GM23338 (cell line): ENCODE results near the gene OSBPL1A. TPM values are rescaled to one million over a fixed set of nuclear protein-coding genes. Genes with fewer than 3 reads are reported as not detected.

ENCODE experiments used
- ATAC-seq: fragments of 200-7000 bp; cut with Tn5 transposase; 3 replicates; pipeline ENCODE4 v1.9.1; 2020
- DNase-seq: peaks from one replicate; pipeline ENCODE4 v3.0.0-alpha.2; 2015; ENCODE audit warnings: low spot score
- H2AFZ ChIP-seq: fragments of 200-600 bp; sonication (generic); 2 replicates; pipeline ENCODE4 v1.8.0; 2016; ENCODE audit warnings: antibody characterized with exemption, mild to moderate bottlenecking, moderate library complexity
- H3F3A ChIP-seq: fragments of 200-600 bp; sonication (generic); replicated peaks from 2 replicates; pipeline ENCODE4 v1.8.0; 2017; ENCODE audit warnings: antibody characterized with exemption, mixed run types, low read depth
- H3K27ac ChIP-seq: fragments of 200-600 bp; sonication (generic); 2 replicates; pipeline ENCODE4 v1.6.1; 2016; ENCODE audit warnings: low read depth
- H3K27me3 ChIP-seq: fragments of 200-600 bp; sonication (generic); 2 replicates; pipeline ENCODE4 v1.8.0; 2016; ENCODE audit warnings: mild to moderate bottlenecking, mixed run types, moderate library complexity; ENCODE audit not compliant: insufficient read depth
- H3K36me3 ChIP-seq: fragments of 200-600 bp; sonication (generic); 2 replicates; pipeline ENCODE4 v1.8.0; 2016; ENCODE audit warnings: mild to moderate bottlenecking; ENCODE audit not compliant: insufficient read depth
- H3K4me1 ChIP-seq: fragments of 200-600 bp; sonication (generic); 2 replicates; pipeline ENCODE4 v1.8.0; 2016; ENCODE audit warnings: mild to moderate bottlenecking, moderate library complexity; ENCODE audit not compliant: insufficient read depth
- H3K4me2 ChIP-seq: fragments of 200-600 bp; sonication (generic); 2 replicates; pipeline ENCODE4 v1.7.1; 2017; ENCODE audit warnings: mixed run types
- H3K4me3 ChIP-seq: fragments of 200-600 bp; sonication (generic); 2 replicates; pipeline ENCODE4 v1.6.1; 2016; ENCODE audit warnings: mixed run types
- H3K79me2 ChIP-seq: fragments of 200-600 bp; sonication (generic); replicated peaks from 2 replicates; pipeline ENCODE4 v1.8.0; 2017; ENCODE audit warnings: mild to moderate bottlenecking; ENCODE audit not compliant: insufficient read depth
- H3K9me2 ChIP-seq: fragments of 200-600 bp; sonication (generic); 2 replicates; pipeline ENCODE4 v1.8.0; 2017; ENCODE audit not compliant: insufficient read depth
- H4K20me1 ChIP-seq: fragments of 200-600 bp; sonication (generic); replicated peaks from 2 replicates; pipeline ENCODE4 v1.8.0; 2017; ENCODE audit warnings: mild to moderate bottlenecking; ENCODE audit not compliant: insufficient read depth
- H3K27ac Mint-ChIP-seq: 2 replicates; pipeline ENCODE4 v1.8.0; 2020; ENCODE audit warnings: inconsistent platforms, mild to moderate bottlenecking, moderate library complexity, mixed read lengths
- H3K27me3 Mint-ChIP-seq: 3 replicates; pipeline ENCODE4 v1.8.0; 2022; ENCODE audit warnings: low read depth, mild to moderate bottlenecking, moderate library complexity, mixed read lengths, inconsistent platforms; ENCODE audit not compliant: insufficient read depth, poor library complexity
- H3K36me3 Mint-ChIP-seq: 3 replicates; pipeline ENCODE4 v1.8.0; 2021; ENCODE audit warnings: low read depth, mild to moderate bottlenecking, inconsistent platforms, moderate library complexity, mixed read lengths
- H3K4me1 Mint-ChIP-seq: 3 replicates; pipeline ENCODE4 v1.8.0; 2020; ENCODE audit warnings: mild to moderate bottlenecking, inconsistent platforms, mixed read lengths
- H3K4me3 Mint-ChIP-seq: 3 replicates; pipeline ENCODE4 v1.8.0; 2021; ENCODE audit warnings: moderate library complexity, mild to moderate bottlenecking, inconsistent platforms, mixed read lengths
- H3K9me3 Mint-ChIP-seq: 3 replicates; pipeline ENCODE4 v1.8.0; 2020; ENCODE audit warnings: moderate library complexity, mild to moderate bottlenecking, inconsistent platforms, mixed read lengths
- CREB1 ChIP-seq: fragments of 250-450 bp; sonication (Bioruptor Pico); IDR thresholded peaks from 2 replicates; pipeline ENCODE4 v1.5.0; 2020; ENCODE audit warnings: low read depth, mild to moderate bottlenecking, moderate library complexity
- NANOG ChIP-seq: IDR thresholded peaks from 2 replicates; pipeline ENCODE4 v1.6.1; 2016; ENCODE audit warnings: antibody characterized with exemption, borderline replicate concordance
- ZNF114 ChIP-seq: fragments of 250-450 bp; sonication (Bioruptor Pico); IDR thresholded peaks from 2 replicates; pipeline ENCODE4 v1.5.0; 2020; ENCODE audit warnings: mild to moderate bottlenecking, moderate library complexity
- ZNF331 ChIP-seq: fragments of 250-450 bp; sonication (Bioruptor Pico); IDR thresholded peaks from 2 replicates; pipeline ENCODE4 v1.5.0; 2020; ENCODE audit warnings: low read depth, mild to moderate bottlenecking, moderate library complexity
- polyA plus RNA-seq: library from polyadenylated mRNA; unstranded; fragments of >200 nt; fragmentation: Nextera tagmentation; extraction: Ambion mirVana; gene quantifications from 2 replicates; pipeline ENCODE4 v1.2.1, GENCODE V29; 2016
- total RNA-seq: library from RNA; depleted of rRNA; stranded (reverse); fragments of >200 nt; shearing (Covaris generic); gene quantifications from 2 replicates; pipeline ENCODE4 v1.2.3, GENCODE V29; 2014
- TF ChIP-seq, protein P1 (sequence below): fragments of 250-450 bp; sonication (Bioruptor Pico); IDR thresholded peaks from 2 replicates; pipeline ENCODE4 v1.5.0; 2020; ENCODE audit warnings: mild to moderate bottlenecking, moderate library complexity
- TF ChIP-seq, protein P2 (sequence below), 2 experiments: fragments of 200-600 bp in 1 of 2; sonication (generic) in 1 of 2; conservative IDR thresholded peaks; 2 replicates each; pipeline versions ENCODE4 v1.5.1 to v1.6.1; 2016 to 2017; ENCODE audit warnings: antibody characterized with exemption in 2 of 2, low read depth in 2 of 2, mild to moderate bottlenecking in 2 of 2, moderate library complexity in 1 of 2

The OSBPL1A gene
- total and polyA plus RNA-seq, 2 experiments from 2014 or later, result 55.6 to 71.4 TPM

DNA sequence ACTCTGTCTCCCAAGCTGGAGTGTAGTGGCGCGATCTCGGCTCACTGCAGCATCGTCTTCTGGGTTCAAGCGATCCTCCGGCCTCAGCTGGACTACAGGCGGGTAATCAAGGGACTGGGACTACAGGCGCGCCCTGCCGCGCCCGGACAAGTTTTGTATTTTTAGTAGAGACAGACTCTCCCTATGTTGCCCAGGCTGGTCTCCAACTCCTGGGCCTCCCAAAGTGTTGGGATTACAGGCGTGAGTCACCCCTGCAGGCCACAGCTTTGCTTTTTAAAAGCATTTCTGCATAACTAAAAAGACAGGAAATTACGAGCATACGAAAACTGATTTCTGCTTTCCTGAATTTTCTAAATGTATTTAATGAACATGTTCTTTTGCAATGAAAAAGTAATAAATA, 916 bp upstream of the OSBPL1A start (continued):
- TF ChIP-seq, protein P1, sequence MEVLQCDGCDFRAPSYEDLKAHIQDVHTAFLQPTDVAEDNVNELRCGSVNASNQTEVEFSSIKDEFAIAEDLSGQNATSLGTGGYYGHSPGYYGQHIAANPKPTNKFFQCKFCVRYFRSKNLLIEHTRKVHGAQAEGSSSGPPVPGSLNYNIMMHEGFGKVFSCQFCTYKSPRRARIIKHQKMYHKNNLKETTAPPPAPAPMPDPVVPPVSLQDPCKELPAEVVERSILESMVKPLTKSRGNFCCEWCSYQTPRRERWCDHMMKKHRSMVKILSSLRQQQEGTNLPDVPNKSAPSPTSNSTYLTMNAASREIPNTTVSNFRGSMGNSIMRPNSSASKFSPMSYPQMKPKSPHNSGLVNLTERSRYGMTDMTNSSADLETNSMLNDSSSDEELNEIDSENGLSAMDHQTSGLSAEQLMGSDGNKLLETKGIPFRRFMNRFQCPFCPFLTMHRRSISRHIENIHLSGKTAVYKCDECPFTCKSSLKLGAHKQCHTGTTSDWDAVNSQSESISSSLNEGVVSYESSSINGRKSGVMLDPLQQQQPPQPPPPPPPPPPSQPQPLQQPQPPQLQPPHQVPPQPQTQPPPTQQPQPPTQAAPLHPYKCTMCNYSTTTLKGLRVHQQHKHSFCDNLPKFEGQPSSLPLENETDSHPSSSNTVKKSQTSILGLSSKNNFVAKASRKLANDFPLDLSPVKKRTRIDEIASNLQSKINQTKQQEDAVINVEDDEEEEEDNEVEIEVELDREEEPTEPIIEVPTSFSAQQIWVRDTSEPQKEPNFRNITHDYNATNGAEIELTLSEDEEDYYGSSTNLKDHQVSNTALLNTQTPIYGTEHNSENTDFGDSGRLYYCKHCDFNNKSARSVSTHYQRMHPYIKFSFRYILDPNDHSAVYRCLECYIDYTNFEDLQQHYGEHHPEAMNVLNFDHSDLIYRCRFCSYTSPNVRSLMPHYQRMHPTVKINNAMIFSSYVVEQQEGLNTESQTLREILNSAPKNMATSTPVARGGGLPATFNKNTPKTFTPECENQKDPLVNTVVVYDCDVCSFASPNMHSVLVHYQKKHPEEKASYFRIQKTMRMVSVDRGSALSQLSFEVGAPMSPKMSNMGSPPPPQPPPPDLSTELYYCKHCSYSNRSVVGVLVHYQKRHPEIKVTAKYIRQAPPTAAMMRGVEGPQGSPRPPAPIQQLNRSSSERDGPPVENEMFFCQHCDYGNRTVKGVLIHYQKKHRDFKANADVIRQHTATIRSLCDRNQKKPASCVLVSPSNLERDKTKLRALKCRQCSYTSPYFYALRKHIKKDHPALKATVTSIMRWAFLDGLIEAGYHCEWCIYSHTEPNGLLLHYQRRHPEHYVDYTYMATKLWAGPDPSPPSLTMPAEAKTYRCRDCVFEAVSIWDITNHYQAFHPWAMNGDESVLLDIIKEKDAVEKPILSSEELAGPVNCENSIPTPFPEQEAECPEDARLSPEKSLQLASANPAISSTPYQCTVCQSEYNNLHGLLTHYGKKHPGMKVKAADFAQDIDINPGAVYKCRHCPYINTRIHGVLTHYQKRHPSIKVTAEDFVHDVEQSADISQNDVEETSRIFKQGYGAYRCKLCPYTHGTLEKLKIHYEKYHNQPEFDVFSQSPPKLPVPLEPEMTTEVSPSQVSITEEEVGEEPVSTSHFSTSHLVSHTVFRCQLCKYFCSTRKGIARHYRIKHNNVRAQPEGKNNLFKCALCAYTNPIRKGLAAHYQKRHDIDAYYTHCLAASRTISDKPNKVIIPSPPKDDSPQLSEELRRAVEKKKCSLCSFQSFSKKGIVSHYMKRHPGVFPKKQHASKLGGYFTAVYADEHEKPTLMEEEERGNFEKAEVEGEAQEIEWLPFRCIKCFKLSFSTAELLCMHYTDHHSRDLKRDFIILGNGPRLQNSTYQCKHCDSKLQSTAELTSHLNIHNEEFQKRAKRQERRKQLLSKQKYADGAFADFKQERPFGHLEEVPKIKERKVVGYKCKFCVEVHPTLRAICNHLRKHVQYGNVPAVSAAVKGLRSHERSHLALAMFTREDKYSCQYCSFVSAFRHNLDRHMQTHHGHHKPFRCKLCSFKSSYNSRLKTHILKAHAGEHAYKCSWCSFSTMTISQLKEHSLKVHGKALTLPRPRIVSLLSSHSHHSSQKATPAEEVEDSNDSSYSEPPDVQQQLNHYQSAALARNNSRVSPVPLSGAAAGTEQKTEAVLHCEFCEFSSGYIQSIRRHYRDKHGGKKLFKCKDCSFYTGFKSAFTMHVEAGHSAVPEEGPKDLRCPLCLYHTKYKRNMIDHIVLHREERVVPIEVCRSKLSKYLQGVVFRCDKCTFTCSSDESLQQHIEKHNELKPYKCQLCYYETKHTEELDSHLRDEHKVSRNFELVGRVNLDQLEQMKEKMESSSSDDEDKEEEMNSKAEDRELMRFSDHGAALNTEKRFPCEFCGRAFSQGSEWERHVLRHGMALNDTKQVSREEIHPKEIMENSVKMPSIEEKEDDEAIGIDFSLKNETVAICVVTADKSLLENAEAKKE (CRISPR knock-in tag), result no peak
- TF ChIP-seq ZNF114 (CRISPR knock-in tag) (no peak), NANOG (no peak)
- TF ChIP-seq, protein P2, sequence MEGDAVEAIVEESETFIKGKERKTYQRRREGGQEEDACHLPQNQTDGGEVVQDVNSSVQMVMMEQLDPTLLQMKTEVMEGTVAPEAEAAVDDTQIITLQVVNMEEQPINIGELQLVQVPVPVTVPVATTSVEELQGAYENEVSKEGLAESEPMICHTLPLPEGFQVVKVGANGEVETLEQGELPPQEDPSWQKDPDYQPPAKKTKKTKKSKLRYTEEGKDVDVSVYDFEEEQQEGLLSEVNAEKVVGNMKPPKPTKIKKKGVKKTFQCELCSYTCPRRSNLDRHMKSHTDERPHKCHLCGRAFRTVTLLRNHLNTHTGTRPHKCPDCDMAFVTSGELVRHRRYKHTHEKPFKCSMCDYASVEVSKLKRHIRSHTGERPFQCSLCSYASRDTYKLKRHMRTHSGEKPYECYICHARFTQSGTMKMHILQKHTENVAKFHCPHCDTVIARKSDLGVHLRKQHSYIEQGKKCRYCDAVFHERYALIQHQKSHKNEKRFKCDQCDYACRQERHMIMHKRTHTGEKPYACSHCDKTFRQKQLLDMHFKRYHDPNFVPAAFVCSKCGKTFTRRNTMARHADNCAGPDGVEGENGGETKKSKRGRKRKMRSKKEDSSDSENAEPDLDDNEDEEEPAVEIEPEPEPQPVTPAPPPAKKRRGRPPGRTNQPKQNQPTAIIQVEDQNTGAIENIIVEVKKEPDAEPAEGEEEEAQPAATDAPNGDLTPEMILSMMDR (conservative IDR thresholded peaks at IDR 0.05; ENCODE audit: low read depth in 2 of 2), result no peak

DNA sequence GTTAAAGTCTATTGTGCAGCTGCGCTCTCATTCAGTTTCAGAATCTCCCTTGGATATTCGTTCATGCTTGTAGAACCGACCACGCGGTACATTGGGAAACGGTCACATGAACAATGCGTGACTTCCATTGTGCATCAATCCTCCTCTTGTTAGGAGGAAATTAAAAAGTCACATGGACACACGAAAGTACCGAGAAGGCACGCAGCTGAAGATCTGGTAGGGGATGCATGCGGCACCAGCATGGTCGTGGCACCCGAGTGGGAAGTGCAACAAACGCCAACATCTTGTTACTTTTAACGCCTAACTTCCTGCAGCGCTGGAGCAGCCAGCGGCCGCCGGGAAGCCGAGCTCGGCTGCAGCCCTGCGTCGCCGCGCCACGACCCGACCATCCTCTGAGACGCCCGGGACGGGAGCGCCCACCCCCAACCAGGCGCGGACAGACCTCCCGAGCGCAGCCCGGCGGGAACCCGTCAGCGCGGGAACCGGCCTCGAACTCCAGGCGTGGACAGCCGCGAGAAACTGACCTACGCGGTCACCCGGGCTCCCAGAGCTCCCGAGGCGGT, 412 bp downstream of the OSBPL1A start:
- ATAC-seq, result peak; percentile 40
- no peaks in the 10 kb centered on the region for H3K27me3 ChIP-seq
- peak overlapping the region; percentile 92 for H3K4me3 Mint-ChIP-seq
- H3K4me2 ChIP-seq, result peak overlapping the region; percentile 80
- H3F3A ChIP-seq, result peaks cover 4% of the 10 kb centered on the region; the same call in 1 of the 2 replicates
- peak overlapping the region; percentile 67 for H3K27ac ChIP-seq
- H3K36me3 ChIP-seq, result no peaks in the 10 kb centered on the region
- H3K79me2 ChIP-seq, result peaks cover 50% of the 10 kb centered on the region
- peak overlapping the region; percentile 58 for H3K4me3 ChIP-seq
- DNase-seq, result peak; percentile 70
- H2AFZ ChIP-seq, result peak overlapping the region; percentile 44; the same call in 1 of the 2 replicates
- no peaks in the 10 kb centered on the region for H3K9me2 ChIP-seq
- H3K36me3 Mint-ChIP-seq, result peaks cover 6% of the 10 kb centered on the region; the same call in 2 of the 3 replicates
- H3K4me1 Mint-ChIP-seq, result peaks cover 43% of the 10 kb centered on the region
- no peaks in the 10 kb centered on the region for H3K9me3 Mint-ChIP-seq
- peaks cover 2% of the 10 kb centered on the region for H3K27me3 Mint-ChIP-seq
- H4K20me1 ChIP-seq, result no peaks in the 10 kb centered on the region
- TF ChIP-seq CREB1 (CRISPR knock-in tag) (peak; percentile 14; the same call in 1 of the 2 replicates), ZNF331 (CRISPR knock-in tag) (no peak)
- peak overlapping the region; percentile 96 for H3K27ac Mint-ChIP-seq
- H3K4me1 ChIP-seq, result peaks cover 59% of the 10 kb centered on the region
